Smooth muscle cell of the brain vasculature (primary cell): ENCODE results near the gene ATIC.
"Not testable (repeated sequence)": the region's sequence is repeated elsewhere in the genome, so short reads cannot be mapped to it uniquely, and the experiment has no call there.

Experiments
- DNase-seq: peaks from one replicate; pipeline ENCODE4 v3.0.0-alpha.2; 2012; ENCODE audit warnings: low read depth, low spot score

The ATIC gene

DNA sequence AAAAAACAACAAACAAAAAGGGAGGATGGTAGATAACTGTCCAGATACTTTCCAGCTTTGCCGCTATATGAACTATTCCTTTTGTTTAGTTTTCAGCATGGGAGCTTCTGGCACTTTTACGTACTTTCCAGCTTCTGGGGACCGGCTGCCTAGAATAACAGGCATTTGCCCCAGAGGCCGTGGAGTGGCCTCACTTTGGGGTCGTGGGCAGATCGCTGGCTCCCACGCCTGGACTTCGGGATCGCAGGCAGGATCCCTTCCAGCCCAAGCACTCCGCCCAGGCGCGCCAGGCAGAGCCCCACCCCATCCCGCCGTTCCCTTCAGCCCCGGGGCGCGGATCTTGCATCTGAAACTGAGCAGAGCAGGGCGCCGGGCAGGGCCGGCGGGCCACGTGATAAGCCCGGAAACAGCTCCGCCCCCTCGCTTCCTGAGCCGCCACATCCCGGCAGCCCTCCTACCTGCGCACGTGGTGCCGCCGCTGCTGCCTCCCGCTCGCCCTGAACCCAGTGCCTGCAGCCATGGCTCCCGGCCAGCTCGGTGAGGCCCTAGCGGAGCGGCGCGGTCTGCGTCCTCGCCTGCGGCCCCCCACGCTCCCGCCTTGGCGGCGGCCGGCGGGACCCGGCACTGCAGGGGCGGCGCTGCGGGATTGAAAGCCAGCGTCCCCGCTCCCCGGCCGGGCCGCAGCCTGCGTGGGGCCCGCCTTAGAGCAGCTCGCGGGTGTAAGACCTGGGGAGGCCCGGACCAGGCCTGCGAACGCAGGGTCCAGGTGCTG lies at the start of gene ATIC:
Gene ATIC (plus strand): TSS at position 435 of the 772 bp plus-strand sequence. CDS start 84 bp downstream, at position 519.
- peak; percentile 79 for DNase-seq

DNA sequence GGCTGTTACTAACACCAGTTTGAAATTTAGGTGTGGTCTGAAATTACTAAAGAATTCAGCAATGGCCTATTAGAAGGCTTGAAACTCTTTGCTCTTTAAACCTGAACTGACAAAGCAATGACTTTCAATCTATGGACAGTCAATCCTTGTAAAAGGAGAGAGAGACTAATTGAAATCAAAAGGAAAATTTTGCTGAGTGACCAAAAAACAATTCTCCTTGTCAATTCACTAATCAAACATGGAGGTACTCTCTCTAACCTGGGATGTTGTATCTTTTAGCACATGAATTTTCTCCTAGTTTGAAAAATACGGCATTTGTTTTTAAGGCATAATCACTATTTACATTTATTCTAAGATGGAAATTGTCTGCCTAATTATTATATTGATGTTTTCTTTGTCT lies 49.6 kb upstream of the ATIC start:
- no peak for DNase-seq

DNA sequence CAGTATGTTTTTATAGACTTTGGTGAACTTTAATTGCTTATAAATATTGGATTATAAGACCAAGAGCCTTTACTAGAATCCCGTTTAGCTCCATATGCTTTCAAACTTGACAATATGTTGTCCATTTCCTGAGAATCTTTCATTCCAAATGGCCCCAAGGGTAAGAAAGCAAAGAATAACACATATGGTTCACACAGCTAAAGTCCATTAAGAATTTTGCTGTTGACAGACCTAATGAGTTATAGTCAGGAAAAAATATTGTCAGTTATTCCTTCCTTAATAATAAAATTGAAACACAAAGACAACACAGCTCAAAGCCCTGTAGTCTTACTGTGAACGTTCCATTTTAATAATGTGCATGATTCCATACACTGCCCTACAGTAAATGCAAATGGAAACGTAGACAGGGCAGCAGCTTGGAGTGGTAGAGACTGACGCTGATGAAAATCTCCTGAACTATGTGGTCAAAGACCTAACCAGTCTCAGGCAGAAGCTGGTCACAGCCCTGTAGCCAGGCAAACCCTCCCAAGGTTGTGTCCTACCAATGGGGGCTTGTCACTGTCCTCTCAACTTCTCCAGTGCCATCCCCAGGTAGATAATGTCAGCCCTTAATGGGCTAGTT lies 49.0 kb upstream of the ATIC start:
- DNase-seq, result no peak

DNA sequence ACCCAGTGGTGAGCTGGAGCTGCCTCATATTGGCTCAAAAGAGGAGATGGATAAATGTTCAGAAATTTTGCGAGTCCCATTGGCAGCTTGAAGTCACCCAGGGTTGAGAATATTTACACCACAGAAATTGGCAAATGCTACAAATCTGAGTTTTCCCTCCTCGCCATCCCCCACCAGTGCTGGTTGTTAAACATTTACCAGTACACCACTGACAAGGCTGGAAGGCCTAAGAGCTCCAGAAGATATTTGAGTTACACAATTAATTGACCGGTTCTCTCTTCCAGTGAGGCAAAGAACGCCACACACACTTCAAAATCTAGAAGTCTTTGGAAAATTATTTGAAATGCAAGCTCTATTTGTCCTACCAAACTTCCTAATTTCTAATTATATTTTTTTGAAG lies 47.5 kb upstream of the ATIC start:
- no peak for DNase-seq

DNA sequence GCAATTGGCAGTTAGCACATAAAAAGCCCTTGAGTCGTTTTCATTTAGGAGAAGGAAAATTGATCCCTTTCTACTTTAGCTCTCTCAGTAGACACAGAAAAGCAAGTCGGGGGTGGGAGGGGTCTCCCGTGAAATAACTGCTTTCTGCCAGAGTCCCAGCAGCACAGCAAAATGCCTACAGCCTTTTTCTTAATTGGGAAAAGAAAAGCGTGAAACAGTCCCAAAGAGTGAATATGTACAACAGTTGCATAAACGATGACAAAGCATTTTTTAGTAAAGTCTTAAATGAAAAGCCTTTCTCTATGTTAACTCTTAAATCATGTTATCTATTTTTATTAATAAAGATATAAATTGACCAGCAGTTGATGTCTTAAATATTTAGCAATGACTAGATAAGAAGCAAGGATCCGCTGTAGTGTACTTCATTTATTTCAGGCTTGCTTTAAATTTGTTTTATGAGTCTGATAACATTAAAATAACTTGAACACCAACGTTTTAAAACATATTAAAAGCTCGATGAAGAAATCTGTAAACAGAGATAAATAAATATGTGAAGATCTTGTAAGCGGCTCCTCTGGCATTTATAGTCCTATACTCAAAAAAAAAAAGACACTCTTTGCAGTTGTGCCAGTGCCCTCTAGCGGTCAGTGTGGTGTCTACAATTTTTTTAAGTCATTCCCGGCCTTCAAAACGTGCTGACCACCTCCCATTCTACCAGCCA lies 42.3 kb upstream of the ATIC start:
- DNase-seq, result peak; percentile 79

DNA sequence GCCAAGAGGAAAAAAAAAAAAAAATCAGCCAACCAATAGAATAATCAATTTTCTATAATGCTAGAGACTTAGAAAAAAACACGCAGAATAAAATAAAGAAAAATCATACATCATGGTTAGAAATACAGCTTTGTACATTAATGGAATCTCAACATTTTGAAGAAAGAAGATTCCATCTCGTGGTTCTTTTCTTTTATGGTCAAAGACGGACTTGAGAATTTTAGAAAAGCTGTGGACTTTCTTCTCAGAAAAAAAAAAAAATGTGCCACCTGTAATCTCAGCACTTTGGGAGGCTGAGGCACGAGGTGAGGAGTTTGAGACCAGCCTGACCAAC lies 41.8 kb upstream of the ATIC start:
- DNase-seq, result no peak

DNA sequence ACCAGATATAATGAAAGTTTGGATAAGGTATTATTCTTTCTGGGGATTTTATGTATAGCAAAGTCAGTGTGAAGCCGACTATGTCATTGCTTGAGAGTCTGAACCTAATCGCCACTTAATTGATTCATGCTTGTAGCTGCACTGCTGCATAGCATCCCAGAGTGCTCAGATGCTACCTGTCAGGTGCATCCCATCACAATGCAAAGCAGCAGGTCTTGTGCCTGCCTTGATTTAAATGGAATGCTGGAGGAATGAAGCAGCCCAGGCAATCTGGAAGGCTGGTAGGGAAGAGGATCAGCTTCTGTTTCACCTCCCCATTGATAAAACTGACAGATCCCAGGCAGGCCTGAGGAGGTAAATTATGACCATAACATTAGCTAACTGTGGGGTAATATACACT lies 40.4 kb upstream of the ATIC start:
- no peak for DNase-seq

DNA sequence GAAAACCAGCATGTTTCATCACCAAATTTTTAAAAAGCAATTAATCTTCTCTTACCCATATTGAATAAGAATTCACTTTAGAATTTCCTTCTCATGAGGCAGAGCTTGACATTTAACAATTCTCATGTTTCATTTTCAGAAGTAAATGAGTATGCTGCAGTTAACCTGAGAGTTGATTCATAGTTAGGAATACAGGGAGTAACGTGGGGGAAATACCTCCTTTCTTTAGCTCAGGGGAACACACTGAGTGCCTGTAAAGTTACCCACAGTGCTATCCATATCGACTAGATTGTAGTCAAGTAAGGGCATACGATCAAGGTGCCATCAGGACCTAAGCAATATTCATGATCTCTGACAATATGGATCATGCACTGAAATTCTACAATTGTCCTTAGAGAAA lies 38.9 kb upstream of the ATIC start:
- no peak for DNase-seq

DNA sequence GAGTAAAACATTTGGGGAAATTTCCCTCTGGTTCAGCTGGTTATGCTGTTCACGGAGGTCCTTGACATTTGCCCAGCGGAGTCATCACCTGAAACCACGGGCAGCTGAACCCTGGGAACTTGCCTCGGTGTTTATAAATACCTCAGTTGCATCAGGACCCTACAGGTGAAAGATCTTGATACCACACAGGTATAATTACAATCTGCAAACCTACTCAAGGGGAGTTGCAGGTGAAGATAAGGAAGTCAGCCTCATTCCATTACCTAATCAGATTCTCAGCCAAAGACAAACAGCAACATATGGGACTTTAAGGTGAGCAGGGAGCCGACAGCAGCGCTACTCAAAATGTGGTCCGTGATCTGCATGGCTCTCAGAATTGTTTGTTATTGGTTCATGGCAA lies 37.0 kb upstream of the ATIC start:
- no peak for DNase-seq

DNA sequence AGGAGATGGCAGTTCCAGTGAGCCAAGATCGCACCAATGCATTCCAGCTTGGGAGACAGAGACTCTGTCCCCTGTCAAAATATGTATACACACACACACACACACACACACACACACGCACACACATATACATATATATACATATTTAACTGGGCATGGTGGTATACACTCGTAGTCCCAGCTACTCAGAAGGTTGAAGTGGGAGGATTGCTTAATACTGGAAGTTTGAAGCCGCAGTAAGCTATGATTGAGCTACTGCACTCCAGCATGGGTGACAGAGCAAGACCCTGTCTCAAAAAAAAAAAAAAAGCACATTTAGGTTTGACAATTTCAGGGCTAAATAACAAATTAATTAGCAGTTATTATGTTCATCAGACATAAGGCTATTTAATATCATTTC lies 36.0 kb upstream of the ATIC start:
- no peak for DNase-seq

DNA sequence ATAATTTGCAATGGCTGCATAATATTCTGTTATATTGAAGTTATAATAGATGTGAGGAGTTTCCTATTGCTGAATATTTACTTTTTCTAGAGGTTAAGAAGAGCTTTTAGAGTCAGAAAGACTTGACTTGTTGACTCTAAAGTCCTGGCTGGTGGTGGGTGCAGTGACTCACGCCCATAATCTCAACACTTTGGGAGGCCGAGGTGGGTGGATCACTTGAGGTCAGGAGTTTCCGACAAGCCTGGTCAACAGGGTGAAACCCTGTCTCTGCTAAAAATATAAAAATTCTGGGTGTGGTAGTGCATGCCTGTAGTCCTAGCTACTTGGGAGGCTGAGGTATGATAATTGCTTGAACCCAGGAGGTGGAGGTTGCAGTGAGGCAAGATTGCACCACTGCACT lies 33.9 kb upstream of the ATIC start:
- no peak for DNase-seq

DNA sequence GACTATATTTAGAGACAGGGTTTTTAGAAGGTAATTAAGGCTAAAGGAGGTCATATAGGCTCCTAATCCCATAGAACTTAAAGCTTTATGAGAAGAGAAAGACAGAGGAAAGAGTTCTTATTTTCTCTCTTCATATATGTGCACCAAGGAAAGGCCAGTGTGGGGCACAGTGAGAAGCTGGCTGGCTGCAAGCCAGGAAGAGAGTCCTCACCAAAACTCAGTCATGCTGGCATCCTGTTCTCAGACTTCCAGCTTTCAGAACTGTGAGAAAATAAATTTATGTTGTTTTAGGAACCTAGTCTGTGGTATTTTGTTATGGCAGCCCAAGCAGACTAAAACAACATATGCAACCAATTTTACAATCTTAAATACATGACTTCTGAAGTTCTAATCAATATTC lies 31.5 kb upstream of the ATIC start:
- DNase-seq, result peak; percentile 62

DNA sequence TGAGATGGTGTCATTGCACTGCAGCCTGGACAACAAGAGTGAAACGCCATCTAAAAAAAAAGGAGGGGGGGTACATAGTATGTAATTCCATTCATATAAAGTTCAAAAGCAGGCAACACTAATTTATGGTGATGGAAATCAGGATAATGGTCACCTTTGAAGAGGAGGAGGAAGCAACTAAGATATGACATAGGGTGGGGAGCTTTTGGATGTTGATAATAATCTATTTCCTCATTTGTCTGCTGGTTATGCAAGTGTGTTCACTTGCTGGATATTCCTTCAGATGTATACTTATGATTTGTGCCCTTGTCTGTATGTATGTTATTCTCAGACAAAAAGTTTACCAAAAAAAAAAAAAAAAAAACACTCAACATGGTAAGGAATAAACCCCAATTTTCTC lies 28.6 kb upstream of the ATIC start:
- DNase-seq, result no peak

DNA sequence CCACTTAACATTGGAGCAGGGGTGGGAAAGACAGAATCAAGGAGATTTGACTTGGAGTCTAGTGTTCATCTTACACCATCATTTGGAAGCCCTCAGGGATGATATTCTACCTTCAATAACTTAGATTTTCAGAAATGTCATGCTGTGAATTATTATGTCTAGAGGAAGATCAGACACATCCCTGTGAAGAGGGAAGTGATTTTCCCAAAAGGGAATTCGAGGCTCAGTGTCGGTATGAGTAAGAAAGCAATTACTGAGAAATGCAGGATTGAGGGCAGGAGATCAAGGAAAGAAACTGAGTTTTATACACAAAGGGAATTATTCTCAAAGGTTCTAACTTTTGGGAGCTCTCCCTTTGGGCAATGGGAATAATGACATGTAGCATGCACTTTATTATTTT lies 25.6 kb upstream of the ATIC start:
- DNase-seq, result no peak

DNA sequence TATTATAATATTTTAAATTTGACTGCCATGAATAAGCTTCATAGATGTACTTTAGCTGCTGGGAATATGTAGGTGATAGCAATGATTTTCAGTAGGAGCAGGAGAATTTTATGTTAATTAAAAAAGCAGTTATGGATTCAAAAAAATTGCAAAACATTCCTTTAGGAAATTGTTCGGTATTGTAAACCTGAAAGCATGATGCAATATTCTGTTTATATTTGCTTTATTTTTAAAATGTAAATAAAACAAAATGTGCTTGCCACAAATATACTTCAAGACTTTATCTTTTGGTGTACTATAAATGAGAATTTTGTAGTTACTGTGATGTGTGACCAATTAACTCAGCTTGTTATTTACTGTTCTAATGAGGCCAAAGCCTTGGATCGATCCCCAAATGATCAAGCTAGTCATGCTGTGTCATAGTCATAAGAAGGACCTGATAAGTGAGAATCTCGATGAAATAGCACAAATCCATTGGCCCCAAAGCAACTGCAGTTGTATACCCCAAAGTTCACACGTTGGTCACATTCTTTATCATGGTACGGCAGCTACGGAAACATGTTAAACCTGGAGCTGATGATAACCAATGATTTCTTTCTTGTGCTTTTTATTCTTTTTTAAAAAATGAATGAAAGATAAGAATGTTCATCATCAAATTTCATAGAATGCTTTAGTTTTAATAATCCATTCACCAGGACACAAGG lies 23.6 kb upstream of the ATIC start:
- no peak for DNase-seq

DNA sequence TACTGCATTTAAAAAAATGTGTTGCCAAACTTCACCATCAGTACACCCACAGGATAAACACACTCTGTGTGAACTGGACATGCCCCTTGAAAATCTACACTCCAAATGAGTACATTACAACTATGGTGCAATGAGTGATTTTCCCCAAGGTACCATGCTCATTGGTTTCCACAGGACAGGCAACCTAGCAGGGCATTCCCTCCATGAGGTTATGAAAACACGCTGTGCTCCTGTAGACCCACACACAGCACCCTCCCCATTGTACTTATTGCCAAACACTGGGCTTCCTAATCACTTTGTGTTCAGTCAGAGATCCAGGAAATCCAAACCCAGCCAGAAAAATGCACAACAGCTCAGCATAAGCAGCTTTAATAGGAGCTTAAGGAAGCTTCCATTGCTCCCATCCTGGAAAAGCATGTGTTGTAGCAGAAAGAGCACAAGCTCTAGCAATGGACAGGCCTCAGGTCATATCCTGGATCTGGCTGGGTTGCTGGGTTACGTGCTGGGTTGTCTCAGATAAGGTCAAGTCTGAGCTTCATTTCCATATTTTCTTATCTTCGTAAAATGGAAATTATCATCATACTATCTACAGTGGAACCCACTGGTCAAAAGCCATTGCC lies 20.8 kb upstream of the ATIC start:
- DNase-seq, result no peak

DNA sequence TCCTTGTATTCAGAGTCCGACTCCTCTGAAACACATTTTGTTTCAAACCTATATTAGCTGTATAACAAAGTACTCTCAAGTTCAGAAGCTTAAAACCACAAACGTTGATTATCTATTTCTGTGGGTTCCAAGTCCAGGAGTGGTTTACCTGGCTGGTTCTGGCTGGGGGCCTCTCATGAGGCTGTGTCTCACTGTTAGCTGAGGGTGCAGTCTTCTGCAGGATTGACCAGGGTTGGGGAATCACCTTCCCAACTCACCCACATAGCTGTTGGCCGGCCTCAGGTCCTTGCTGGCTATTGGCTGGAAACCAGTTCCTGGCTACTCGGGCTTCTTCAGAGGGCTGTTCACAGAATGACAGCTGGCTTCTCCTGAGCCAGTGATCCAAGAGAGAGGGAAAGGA lies 18.0 kb upstream of the ATIC start:
- DNase-seq, result no peak

DNA sequence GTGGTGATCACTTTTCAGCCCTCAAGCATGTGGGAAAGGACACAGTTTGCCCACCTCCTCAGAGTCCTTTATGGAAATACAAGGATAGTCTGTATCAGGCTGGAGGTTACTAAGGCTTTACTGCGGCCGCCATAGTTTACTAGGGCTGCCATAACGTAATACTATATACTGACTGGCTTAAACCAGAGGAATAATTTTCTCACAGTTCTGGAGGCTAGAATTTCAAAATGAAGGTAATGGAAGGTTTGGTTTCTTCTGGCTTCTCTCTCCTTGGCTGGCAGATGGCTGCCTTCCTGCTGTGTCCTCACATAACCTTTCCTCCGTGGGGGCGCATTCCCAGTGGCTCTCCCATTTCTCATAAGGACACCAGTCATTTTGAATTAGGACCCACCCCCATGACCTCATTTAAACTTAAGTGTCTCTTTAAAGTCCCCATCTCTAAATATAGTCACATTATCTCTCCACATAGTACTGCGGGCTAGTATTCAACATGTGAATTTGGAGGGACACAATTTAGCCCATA lies 12.5 kb upstream of the ATIC start:
- no peak for DNase-seq

DNA sequence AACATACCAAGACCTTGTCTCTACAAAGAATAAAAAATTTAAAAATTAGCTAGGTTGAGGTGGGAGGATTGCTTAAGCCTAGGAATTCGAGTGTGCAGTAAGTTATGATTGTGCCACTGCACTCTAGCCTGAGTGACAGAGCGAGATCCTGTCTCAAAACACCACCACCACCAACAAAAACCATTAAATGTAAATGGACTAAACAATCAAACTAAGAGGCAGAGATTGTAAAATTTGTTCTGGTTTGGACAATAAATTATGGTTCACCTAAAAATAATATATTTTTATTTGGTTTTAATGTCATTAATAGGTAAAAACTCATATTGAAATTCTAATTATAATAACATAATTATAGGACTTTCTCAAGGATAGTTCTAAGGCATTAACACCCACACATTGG lies 9.9 kb upstream of the ATIC start:
- DNase-seq, result no peak

DNA sequence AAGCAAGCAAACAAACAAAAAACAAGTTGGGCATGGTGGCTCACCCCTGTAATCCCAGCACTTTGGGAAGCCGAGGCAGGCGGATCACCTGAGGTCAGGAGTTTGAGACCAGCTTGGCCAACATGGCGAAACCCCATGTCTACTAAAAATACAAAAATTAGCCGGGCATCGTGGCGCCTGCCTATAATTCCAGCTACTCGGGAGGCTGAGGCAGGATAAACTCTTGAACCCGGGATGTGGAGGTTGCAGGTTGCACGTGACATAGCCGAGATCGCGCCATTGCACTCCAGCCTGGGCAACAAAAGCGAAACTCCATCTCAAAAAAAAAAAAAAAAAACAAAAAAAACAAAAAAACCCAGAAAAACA lies 617 bp upstream of the ATIC start:
- not testable (repeated sequence) for DNase-seq

DNA sequence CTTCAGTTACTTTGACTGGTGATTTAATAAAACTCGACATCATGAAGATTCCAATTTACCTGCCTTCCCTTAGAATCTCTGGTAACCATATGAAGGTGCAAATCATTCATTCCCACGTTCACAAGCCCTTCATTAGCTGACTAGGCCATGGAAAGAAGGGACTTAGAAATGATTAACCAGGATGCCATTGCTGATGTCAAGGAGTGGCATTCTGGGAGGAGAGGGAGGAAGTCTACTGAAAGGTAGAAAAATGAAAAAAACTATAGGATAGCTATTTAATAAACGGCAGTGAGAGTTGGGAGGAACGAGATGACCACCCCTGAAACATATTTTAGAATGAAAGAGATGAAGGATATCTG lies 1.4 kb downstream of the ATIC start:
- DNase-seq, result no peak

DNA sequence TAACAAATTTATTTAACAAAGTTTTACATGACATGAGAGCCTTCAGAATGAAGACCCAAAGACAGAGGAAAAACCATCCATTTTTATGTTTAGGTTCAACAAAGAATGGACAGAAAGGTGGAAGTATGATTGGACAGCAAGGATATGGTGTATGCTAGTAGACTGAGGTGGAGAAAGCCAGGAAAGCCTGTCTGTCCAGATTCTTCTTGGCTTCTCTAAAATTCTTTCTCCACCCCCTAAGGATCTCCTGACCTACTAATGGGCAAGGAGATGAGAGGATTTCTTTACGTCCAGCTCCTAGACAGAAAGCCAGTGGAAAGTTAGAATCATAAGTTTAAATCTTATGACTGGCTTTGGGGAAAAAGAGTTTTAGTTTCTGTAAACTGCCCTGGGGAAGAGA lies 3.0 kb downstream of the ATIC start:
- no peak for DNase-seq
